Fibroblast of lung (primary cell): ENCODE measurements around the gene SNPH.

Experiments used
- CTCF ChIP-seq, 2 donors: IDR thresholded peaks in 1 of 2; conservative IDR thresholded peaks in 1 of 2; 1 replicate in 1 of 2; 2 replicates in 1 of 2; pipeline ENCODE4 v1.5.1; 2011 to 2012; ENCODE audit warnings: low read length in 2 of 2, control low read depth in 1 of 2, inconsistent platforms in 1 of 2, low read depth in 1 of 2, mild to moderate bottlenecking in 1 of 2
- EZH2 ChIP-seq: IDR thresholded peaks from 2 replicates; pipeline ENCODE4 v1.5.1; 2012; ENCODE audit warnings: low read length, control low read depth, mild to moderate bottlenecking; ENCODE audit errors: missing control alignments

- TF ChIP-seq CTCF (conservative IDR thresholded peaks at IDR 0.05 in 1 of 2, IDR thresholded peaks at IDR 0.05 in 1 of 2; ENCODE audit: low read depth in 1 of 2, low read length in 2 of 2) (peak in 1 of 2 donors; percentile 7), EZH2 (no peak)
These were observed 59.3 kb downstream of the SNPH start for GRCh38 chr20:1325173-1326030.
